Memory B cell (primary cell): ENCODE data around the gene ESRRB.

Experiments
- ATAC-seq: fragments of 150-1000 bp; cut with Tn5 transposase; 2 replicates; pipeline ENCODE4 v1.10.0; 2021; ENCODE audit warnings: low read depth, mild to moderate bottlenecking, moderate library complexity
- DNase-seq, 2 donors: peaks; one replicate each; pipeline ENCODE4 v3.0.0; 2022; ENCODE audit warnings: low spot score in 2 of 2
- H3K27ac Mint-ChIP-seq: one replicate; pipeline ENCODE4 v1.8.0; 2022; ENCODE audit warnings: mild to moderate bottlenecking, moderate library complexity, mixed read lengths
- H3K27me3 Mint-ChIP-seq: one replicate; pipeline ENCODE4 v1.8.0; 2022; ENCODE audit warnings: mixed read lengths
- H3K36me3 Mint-ChIP-seq: one replicate; pipeline ENCODE4 v1.8.0; 2022; ENCODE audit warnings: mild to moderate bottlenecking, mixed read lengths
- H3K4me1 Mint-ChIP-seq: one replicate; pipeline ENCODE4 v1.8.0; 2022; ENCODE audit warnings: mixed read lengths
- H3K4me3 Mint-ChIP-seq: one replicate; pipeline ENCODE4 v1.8.0; 2022; ENCODE audit warnings: mild to moderate bottlenecking, moderate library complexity, mixed read lengths
- H3K9me3 Mint-ChIP-seq: one replicate; pipeline ENCODE4 v1.8.0; 2022; ENCODE audit warnings: mixed read lengths

The ESRRB gene

GRCh38 chr14:76430475-76430980 lies 54.6 kb downstream of the ESRRB start:
- Mint-ChIP-seq H3K9me3 (no peaks in the 10 kb centered on the region), H3K4me1 (no peaks in the 10 kb centered on the region), H3K27me3 (peaks cover 21% of the 10 kb centered on the region), H3K36me3 (no peaks in the 10 kb centered on the region), H3K4me3 (no peak overlapping the region), H3K27ac (no peak overlapping the region)
- ATAC-seq = no peak
- no peak for DNase-seq

DNA sequence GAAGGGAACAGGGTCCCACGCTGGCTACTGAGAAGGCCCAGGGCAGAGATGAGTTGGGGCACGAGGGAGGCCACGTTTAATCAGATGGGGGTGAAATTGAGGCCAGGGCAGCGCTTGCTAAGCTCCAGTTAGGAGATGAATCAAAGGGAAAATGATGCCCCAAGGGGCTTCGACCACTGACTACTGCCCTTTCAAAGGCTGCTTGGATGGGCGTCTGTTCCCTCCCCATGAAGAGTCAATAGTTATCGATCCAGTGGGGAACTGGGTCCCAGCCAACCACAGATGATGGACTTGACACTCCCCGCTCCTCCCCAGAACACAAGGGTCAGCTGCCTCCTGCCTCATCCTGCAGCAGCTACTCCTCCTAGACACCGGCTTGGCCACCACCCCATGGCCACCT lies 55.6 kb downstream of the ESRRB start:
- DNase-seq (no peak), ATAC-seq (no peak)
- H3K9me3 Mint-ChIP-seq = no peaks in the 10 kb centered on the region
- H3K27me3 Mint-ChIP-seq = peaks cover 18% of the 10 kb centered on the region
- no peak overlapping the region for H3K27ac Mint-ChIP-seq
- no peak overlapping the region for H3K4me3 Mint-ChIP-seq
- no peaks in the 10 kb centered on the region for H3K4me1 Mint-ChIP-seq
- no peaks in the 10 kb centered on the region for H3K36me3 Mint-ChIP-seq

- DNase-seq (no peak), ATAC-seq (no peak)
- Mint-ChIP-seq H3K36me3 (no peaks in the 10 kb centered on the region), H3K9me3 (no peaks in the 10 kb centered on the region), H3K4me3 (no peak overlapping the region), H3K27me3 (peaks cover 17% of the 10 kb centered on the region), H3K27ac (no peak overlapping the region), H3K4me1 (no peaks in the 10 kb centered on the region)
These were observed 57.2 kb downstream of the ESRRB start for GRCh38 chr14:76432827-76433752.

GRCh38 chr14:76434220-76434619 lies 58.3 kb downstream of the ESRRB start:
- ATAC-seq (no peak), DNase-seq (no peak)
- H3K36me3 Mint-ChIP-seq = no peaks in the 10 kb centered on the region
- no peaks in the 10 kb centered on the region for H3K4me1 Mint-ChIP-seq
- H3K9me3 Mint-ChIP-seq = no peaks in the 10 kb centered on the region
- peaks cover 17% of the 10 kb centered on the region for H3K27me3 Mint-ChIP-seq
- H3K4me3 Mint-ChIP-seq = no peak overlapping the region
- H3K27ac Mint-ChIP-seq = no peak overlapping the region

GRCh38 chr14:76439237-76439775 lies 63.4 kb downstream of the ESRRB start:
- no peaks in the 10 kb centered on the region for H3K4me1 Mint-ChIP-seq
- peaks cover 4% of the 10 kb centered on the region for H3K27me3 Mint-ChIP-seq
- no peak overlapping the region for H3K4me3 Mint-ChIP-seq
- no peak for ATAC-seq
- no peaks in the 10 kb centered on the region for H3K9me3 Mint-ChIP-seq
- no peaks in the 10 kb centered on the region for H3K36me3 Mint-ChIP-seq
- no peak overlapping the region for H3K27ac Mint-ChIP-seq
- DNase-seq = no peak

DNA sequence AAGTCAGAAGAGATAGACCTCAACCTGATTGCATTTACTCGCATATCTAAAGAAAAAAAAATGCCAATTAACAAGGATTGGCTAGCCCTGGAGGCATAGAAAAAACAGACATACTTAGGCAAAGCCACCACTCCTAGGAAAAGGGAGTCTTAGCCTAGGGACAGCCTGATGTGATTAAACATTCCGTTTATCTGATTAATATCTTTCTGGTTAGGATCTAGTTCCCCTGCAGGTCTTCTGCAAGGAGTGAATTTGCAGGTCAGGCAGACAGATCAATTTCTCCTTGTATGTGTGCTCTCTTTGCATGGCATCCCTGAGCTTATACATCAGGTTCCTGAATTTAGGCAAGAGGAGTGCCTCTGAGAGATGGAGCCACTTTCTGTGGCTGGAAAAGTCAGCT lies 70.5 kb downstream of the ESRRB start:
- Mint-ChIP-seq H3K4me3 (no peak overlapping the region), H3K27me3 (peaks cover 15% of the 10 kb centered on the region), H3K27ac (no peak overlapping the region), H3K9me3 (no peaks in the 10 kb centered on the region), H3K36me3 (no peaks in the 10 kb centered on the region), H3K4me1 (no peaks in the 10 kb centered on the region)
- ATAC-seq (no peak), DNase-seq (no peak)

GRCh38 chr14:76446921-76447320 lies 71.0 kb downstream of the ESRRB start:
- Mint-ChIP-seq H3K9me3 (no peaks in the 10 kb centered on the region), H3K27ac (no peak overlapping the region), H3K27me3 (peaks cover 15% of the 10 kb centered on the region), H3K4me3 (no peak overlapping the region), H3K36me3 (no peaks in the 10 kb centered on the region), H3K4me1 (no peaks in the 10 kb centered on the region)
- no peak for ATAC-seq
- DNase-seq = no peak

DNA sequence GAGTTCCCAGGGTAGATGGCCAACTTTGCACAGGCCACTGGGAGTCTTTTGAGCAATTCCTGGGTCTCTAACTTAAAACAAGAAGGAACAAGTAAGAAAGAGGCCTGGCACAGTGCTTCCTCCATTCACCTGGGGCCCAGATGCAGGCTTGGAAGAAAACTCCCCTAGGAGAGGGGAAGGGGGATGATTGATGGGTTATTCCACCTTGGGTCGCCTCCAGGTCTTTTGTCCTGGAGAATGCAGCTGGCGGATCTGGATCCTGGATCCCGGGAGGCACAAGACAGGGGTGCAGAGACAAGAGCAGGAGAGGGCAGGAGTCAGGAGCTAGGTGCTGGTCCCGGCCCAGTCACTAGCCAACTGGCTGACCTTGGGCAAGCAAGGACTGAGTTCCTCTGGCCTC lies 74.5 kb downstream of the ESRRB start:
- Mint-ChIP-seq H3K9me3 (no peaks in the 10 kb centered on the region), H3K4me1 (no peaks in the 10 kb centered on the region), H3K27me3 (peaks cover 18% of the 10 kb centered on the region), H3K36me3 (no peaks in the 10 kb centered on the region), H3K27ac (no peak overlapping the region), H3K4me3 (no peak overlapping the region)
- ATAC-seq = no peak
- DNase-seq = no peak

DNA sequence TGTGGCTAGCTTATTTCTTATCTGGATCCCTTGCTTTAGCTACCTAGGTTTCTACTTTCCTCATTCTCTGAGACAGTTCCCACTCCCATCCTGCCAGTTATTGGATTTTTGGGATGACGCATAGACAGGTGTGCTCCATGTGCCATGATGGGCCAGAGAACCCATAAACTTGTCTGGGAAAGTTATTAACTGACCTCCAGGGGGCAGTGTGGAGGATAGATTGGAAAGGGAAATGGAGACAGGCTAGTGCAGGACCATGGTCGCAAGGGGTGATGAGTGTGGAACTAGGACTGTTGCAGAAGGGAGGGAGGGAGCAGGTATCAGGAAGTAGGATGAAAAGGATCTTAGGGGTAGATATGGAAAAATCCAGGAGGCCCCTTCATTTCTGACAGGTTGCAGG lies 80.3 kb downstream of the ESRRB start:
- no peak for DNase-seq
- Mint-ChIP-seq H3K4me1 (no peaks in the 10 kb centered on the region), H3K36me3 (no peaks in the 10 kb centered on the region), H3K27me3 (peaks cover 9% of the 10 kb centered on the region), H3K9me3 (no peaks in the 10 kb centered on the region), H3K27ac (no peak overlapping the region), H3K4me3 (no peak overlapping the region)
- no peak for ATAC-seq

DNA sequence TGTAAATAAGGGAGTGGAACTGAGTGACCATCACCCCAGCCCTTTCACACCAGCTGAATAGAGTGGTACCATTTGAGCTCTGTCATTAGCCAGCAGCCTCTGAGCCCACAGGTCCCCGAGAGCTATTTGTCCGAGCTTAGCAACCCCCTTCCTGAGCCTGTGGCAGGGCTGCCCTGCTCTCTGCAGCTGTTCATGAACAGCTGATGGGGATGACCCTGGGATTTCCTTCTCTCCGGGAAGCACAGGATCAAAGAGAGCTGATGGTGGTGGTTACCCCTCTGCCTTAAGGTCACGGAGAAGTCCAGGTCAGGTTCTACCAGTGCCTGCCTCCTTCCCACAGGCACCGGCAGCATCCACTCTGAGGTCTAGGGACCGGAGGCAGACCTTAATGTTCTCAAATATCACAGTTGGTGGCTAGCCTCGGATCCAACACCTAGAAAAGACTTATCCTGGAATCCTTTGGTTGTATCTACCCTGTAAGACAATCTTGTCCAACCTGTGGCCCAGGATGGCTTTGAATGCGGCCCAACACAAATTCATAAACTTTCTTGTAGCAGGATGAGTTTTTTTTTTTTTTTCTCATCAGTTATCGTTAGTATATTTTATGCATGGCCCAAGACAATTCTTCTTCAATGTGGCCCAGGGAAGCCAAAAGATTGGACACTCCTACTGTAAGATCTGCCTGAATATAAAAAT lies 81.1 kb downstream of the ESRRB start:
- no peaks in the 10 kb centered on the region for H3K9me3 Mint-ChIP-seq
- no peak overlapping the region for H3K4me3 Mint-ChIP-seq
- H3K27me3 Mint-ChIP-seq = peaks cover 7% of the 10 kb centered on the region
- no peak overlapping the region for H3K27ac Mint-ChIP-seq
- H3K36me3 Mint-ChIP-seq = no peaks in the 10 kb centered on the region
- no peak for ATAC-seq
- no peak for DNase-seq
- no peaks in the 10 kb centered on the region for H3K4me1 Mint-ChIP-seq

GRCh38 chr14:76457841-76458240 lies 81.9 kb downstream of the ESRRB start:
- Mint-ChIP-seq H3K27me3 (peaks cover 7% of the 10 kb centered on the region), H3K36me3 (no peaks in the 10 kb centered on the region), H3K9me3 (no peaks in the 10 kb centered on the region), H3K4me1 (no peaks in the 10 kb centered on the region), H3K4me3 (no peak overlapping the region), H3K27ac (no peak overlapping the region)
- ATAC-seq = no peak
- DNase-seq = no peak

DNA sequence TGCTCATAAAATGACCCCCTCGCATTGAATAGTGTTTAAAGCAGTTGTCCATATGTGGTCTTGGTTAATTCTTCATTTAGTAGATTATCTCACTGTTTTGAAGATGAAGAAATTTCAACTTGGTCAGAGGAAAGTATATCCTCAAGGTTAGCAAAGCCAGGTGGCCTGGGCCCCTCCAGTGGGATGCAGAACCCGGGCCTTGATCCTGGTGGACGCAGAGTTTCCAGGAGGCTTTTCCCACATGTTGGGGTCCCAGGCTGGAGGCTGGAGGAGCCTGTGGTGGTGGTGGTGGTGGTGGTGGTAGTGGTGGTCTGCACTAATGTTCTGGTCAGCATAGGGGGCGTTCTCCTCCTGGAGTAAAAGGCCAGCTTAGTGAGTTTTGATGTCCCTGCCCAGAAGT lies 85.9 kb downstream of the ESRRB start:
- Mint-ChIP-seq H3K4me3 (no peak overlapping the region), H3K27ac (no peak overlapping the region), H3K36me3 (no peaks in the 10 kb centered on the region), H3K9me3 (no peaks in the 10 kb centered on the region), H3K27me3 (peaks cover 2% of the 10 kb centered on the region), H3K4me1 (no peaks in the 10 kb centered on the region)
- ATAC-seq = no peak
- no peak for DNase-seq

DNA sequence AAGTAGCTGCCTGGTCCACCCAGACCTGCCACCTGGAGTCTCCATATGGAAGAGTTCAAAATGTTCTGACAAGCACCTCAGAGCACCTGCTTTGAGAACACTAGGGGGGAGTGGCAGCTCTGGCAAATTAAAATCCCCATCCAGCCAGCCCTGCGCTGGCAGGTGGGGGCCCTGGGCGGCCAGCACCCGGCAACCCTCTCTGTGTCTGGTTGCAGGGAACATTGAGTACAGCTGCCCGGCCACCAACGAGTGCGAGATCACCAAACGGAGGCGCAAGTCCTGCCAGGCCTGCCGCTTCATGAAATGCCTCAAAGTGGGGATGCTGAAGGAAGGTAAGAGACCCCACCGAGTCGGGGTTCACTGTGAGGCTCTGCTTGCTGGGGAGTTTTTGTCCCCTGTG lies 86.4 kb downstream of the ESRRB start:
- Mint-ChIP-seq H3K9me3 (no peaks in the 10 kb centered on the region), H3K36me3 (no peaks in the 10 kb centered on the region), H3K4me1 (no peaks in the 10 kb centered on the region), H3K4me3 (no peak overlapping the region), H3K27ac (no peak overlapping the region), H3K27me3 (peaks cover 3% of the 10 kb centered on the region)
- DNase-seq = no peak
- ATAC-seq = no peak

DNA sequence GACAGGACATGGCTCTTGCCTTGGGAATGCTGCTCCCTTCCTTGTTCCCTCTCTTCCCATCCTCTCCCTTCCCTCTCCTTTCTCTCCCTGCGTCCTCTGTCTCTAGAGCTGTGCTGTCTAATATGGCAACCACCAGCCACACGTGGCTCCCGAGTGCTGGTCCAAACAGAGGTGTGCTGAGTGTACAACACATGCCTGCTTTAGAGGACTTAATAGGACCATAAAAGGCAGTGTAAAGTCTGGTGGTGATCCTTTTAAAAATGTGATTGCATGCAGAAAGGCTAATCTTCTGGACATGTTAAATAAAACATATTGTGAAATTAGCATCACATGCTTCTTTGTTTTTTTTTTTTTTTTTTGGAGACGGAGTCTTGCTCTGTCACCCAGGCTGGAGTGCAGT lies 87.2 kb downstream of the ESRRB start:
- Mint-ChIP-seq H3K27me3 (peaks cover 3% of the 10 kb centered on the region), H3K27ac (no peak overlapping the region), H3K4me1 (no peaks in the 10 kb centered on the region), H3K36me3 (no peaks in the 10 kb centered on the region), H3K4me3 (no peak overlapping the region), H3K9me3 (no peaks in the 10 kb centered on the region)
- DNase-seq = no peak
- no peak for ATAC-seq
